CD4-positive, alpha-beta T cell (primary cell): ENCODE data around the gene ANKS3. TPM values are rescaled to one million over a fixed set of nuclear protein-coding genes. Genes with fewer than 3 reads are reported as not detected.

ENCODE experiments used
- ATAC-seq: fragments of 200-7000 bp; cut with Tn5 transposase; one replicate; pipeline ENCODE4 v1.10.0; 2022; ENCODE audit warnings: mild to moderate bottlenecking; ENCODE audit not compliant: poor library complexity
- CTCF ChIA-PET: fragments of 350-600 bp; sonication (Branson Sonifier 250); formaldehyde crosslinking; loops from one replicate; lab custom pipeline; 2021; ENCODE audit warnings: antibody characterized with exemption, inconsistent platforms; lab: Charles Lee
- POLR2A ChIA-PET: fragments of 350-600 bp; sonication (Branson Sonifier 250); formaldehyde crosslinking; loops from one replicate; lab custom pipeline; 2021; ENCODE audit warnings: antibody characterized with exemption, inconsistent platforms; lab: Charles Lee
- DNase-seq, 14 experiments: peaks; one replicate each; pipeline ENCODE4 v3.0.0-alpha.2; 2013 to 2020; ENCODE audit warnings: mixed read lengths in 2 of 14
- H3K27ac ChIP-seq, 2 donors: one replicate each; pipeline versions ENCODE4 v1.5.1 to v1.7.0; 2013; ENCODE audit warnings: low read length in 2 of 2, low read depth in 1 of 2, mild to moderate bottlenecking in 1 of 2
- H3K27me3 ChIP-seq, 2 experiments: 1 replicate in 1 of 2; 2 replicates in 1 of 2; pipeline versions ENCODE4 v1.6.1 to v1.7.0; 2013; ENCODE audit warnings: low read length in 2 of 2, control low read depth in 1 of 2, mild to moderate bottlenecking in 1 of 2, moderate library complexity in 1 of 2; ENCODE audit not compliant: insufficient read depth in 2 of 2, control insufficient read depth in 1 of 2
- H3K36me3 ChIP-seq: one replicate; pipeline ENCODE4 v1.6.1; 2013; ENCODE audit warnings: low read length, control low read depth; ENCODE audit not compliant: insufficient read depth
- H3K4me1 ChIP-seq: one replicate; pipeline ENCODE4 v1.6.1; 2013; ENCODE audit warnings: low read length, control low read depth; ENCODE audit not compliant: insufficient read depth
- H3K4me3 ChIP-seq: one replicate; pipeline ENCODE4 v1.5.1; 2013; ENCODE audit warnings: mild to moderate bottlenecking, low read length, moderate library complexity
- H3K9me3 ChIP-seq, 2 experiments: 1 replicate in 1 of 2; 2 replicates in 1 of 2; pipeline versions ENCODE4 v1.6.1 to v1.7.0; 2013; ENCODE audit warnings: low read length in 2 of 2, mild to moderate bottlenecking in 2 of 2, control low read depth in 1 of 2, moderate library complexity in 1 of 2; ENCODE audit not compliant: control insufficient read depth in 1 of 2, insufficient read depth in 1 of 2
- H3K27ac Mint-ChIP-seq: one replicate; pipeline ENCODE4 v1.8.0; 2020; ENCODE audit warnings: mixed read lengths
- H3K27me3 Mint-ChIP-seq: one replicate; pipeline ENCODE4 v1.8.0; 2021; ENCODE audit warnings: mixed read lengths
- H3K36me3 Mint-ChIP-seq: one replicate; pipeline ENCODE4 v1.8.0; 2021; ENCODE audit warnings: low read depth, mixed read lengths
- H3K4me1 Mint-ChIP-seq: one replicate; pipeline ENCODE4 v1.8.0; 2021; ENCODE audit warnings: low read depth, mixed read lengths
- H3K4me3 Mint-ChIP-seq: one replicate; pipeline ENCODE4 v1.8.0; 2020; ENCODE audit warnings: mild to moderate bottlenecking, mixed read lengths
- H3K9me3 Mint-ChIP-seq: one replicate; pipeline ENCODE4 v1.8.0; 2020; ENCODE audit warnings: mixed read lengths
- intact Hi-C, 2 experiments: fragments of 100-400 bp; cut with DNase I in 1 of 2; cut with micrococcal nuclease in 1 of 2; formaldehyde crosslinking; loops; one replicate each; pipeline versions ENCODE4 v1.15.1 to v1.9.0; 2023 to 2025; cut with DNase I, micrococcal nuclease
- total RNA-seq, 174 experiments: library from RNA in 2 of 174; stranded (reverse) in 2 of 174; gene quantifications; one replicate each; pipeline ENCODE4 v1.2.3 and lab custom pipeline; 2021 to 2026
- TF ChIP-seq, protein P1 (sequence below): fragments of 200-600 bp; IDR thresholded peaks from one replicate; pipeline ENCODE4 v1.8.0; 2022; ENCODE audit warnings: antibody characterized with exemption, mild to moderate bottlenecking

ANKS3 gene
- total RNA-seq, 2 experiments from 2014 or later, result 13.5 TPM

DNA sequence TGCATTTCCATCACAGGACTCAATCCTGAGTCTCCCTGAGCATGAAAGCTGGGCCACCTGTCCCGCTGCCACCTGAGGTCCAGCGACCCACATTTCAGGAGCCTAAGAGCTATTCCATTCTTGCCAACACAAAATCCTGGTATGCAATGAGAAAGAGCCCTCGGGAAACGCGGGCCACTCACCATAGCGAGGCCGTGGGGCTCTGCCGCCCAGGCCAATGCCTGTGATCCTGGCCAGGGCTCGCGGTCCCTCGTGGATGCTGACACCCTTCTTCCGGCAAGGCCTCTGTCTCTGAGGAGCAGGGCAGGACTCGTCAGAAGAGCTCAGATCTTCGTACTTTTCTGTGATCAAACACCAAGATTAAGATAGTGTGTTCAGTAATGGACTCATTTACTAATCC lies 29.2 kb downstream of the ANKS3 start:
- CTCF ChIA-PET, result no interaction called here
- H3K9me3 ChIP-seq, result no peaks in the 10 kb centered on the region
- no peak overlapping the region for H3K4me3 Mint-ChIP-seq
- peaks cover 7% of the 10 kb centered on the region for H3K4me1 ChIP-seq
- no peak for ATAC-seq
- peaks cover 52% of the 10 kb centered on the region for H3K36me3 Mint-ChIP-seq
- no peaks in the 10 kb centered on the region for H3K27me3 ChIP-seq
- TF ChIP-seq, protein P1, sequence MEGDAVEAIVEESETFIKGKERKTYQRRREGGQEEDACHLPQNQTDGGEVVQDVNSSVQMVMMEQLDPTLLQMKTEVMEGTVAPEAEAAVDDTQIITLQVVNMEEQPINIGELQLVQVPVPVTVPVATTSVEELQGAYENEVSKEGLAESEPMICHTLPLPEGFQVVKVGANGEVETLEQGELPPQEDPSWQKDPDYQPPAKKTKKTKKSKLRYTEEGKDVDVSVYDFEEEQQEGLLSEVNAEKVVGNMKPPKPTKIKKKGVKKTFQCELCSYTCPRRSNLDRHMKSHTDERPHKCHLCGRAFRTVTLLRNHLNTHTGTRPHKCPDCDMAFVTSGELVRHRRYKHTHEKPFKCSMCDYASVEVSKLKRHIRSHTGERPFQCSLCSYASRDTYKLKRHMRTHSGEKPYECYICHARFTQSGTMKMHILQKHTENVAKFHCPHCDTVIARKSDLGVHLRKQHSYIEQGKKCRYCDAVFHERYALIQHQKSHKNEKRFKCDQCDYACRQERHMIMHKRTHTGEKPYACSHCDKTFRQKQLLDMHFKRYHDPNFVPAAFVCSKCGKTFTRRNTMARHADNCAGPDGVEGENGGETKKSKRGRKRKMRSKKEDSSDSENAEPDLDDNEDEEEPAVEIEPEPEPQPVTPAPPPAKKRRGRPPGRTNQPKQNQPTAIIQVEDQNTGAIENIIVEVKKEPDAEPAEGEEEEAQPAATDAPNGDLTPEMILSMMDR, result no peak
- no peaks in the 10 kb centered on the region for H3K4me1 Mint-ChIP-seq
- no peak overlapping the region for H3K27ac Mint-ChIP-seq
- H3K9me3 Mint-ChIP-seq, result no peaks in the 10 kb centered on the region
- intact Hi-C loops, result no loop called here
- H3K4me3 ChIP-seq, result no peak overlapping the region
- H3K36me3 ChIP-seq, result peaks cover 48% of the 10 kb centered on the region
- no peak overlapping the region for H3K27ac ChIP-seq
- POLR2A ChIA-PET, result no interaction called here
- H3K27me3 Mint-ChIP-seq, result no peaks in the 10 kb centered on the region
- no peak for DNase-seq

DNA sequence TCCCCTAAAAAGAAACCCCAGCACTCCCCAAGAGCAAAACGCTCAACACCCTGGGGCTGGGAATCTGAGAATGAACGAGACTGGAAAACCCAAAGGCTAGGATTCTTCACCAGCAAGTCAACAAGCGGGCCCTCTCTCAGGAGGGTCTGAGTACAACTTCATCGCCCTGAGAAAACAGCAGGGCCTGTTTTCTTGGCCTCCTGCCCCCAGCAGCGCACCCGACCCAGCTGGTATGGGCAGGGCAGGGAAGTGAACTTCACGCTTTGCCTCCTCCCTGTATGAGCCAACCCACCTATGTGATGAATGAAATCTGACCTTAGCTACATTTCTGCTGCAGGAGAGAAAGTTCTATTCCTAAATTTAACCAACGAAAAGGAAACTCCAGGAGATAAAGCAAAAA lies 29.6 kb downstream of the ANKS3 start:
- intact Hi-C loops, result no loop called here
- H3K36me3 ChIP-seq, result peaks cover 48% of the 10 kb centered on the region
- no peak overlapping the region for H3K4me3 ChIP-seq
- Mint-ChIP-seq H3K27me3 (no peaks in the 10 kb centered on the region), H3K9me3 (no peaks in the 10 kb centered on the region), H3K4me3 (no peak overlapping the region), H3K36me3 (peaks cover 52% of the 10 kb centered on the region), H3K4me1 (no peaks in the 10 kb centered on the region), H3K27ac (no peak overlapping the region)
- ATAC-seq, result no peak
- H3K27ac ChIP-seq, result no peak overlapping the region
- CTCF ChIA-PET, result no interaction called here
- POLR2A ChIA-PET, result no interaction called here
- no peaks in the 10 kb centered on the region for H3K9me3 ChIP-seq
- no peaks in the 10 kb centered on the region for H3K27me3 ChIP-seq
- peaks cover 7% of the 10 kb centered on the region for H3K4me1 ChIP-seq
- TF ChIP-seq, protein P1, result no peak
- DNase-seq, result no peak

DNA sequence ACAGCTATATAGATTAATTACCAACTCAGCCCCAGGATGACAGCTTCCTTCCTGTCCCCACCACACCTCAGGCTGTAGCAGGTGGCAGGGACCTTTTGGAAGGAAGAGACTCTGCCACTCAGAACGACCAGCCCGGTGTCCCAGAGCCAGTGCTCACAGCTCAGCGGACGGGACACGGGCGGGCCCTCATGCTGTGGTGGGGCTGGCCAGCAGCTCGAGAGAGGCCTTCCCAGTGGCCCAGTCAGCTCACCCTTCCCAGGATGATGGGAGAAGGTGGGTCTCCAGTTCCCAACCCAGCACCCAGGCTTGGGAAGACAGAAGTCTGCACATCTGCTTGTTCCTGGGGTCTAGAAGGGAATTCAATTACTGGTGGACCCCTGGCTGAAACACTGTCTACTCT lies 30.2 kb downstream of the ANKS3 start:
- H3K27me3 ChIP-seq, result no peaks in the 10 kb centered on the region
- intact Hi-C loops, result no loop called here
- Mint-ChIP-seq H3K36me3 (peaks cover 55% of the 10 kb centered on the region), H3K9me3 (no peaks in the 10 kb centered on the region), H3K4me3 (no peak overlapping the region), H3K27ac (no peak overlapping the region), H3K4me1 (no peaks in the 10 kb centered on the region), H3K27me3 (no peaks in the 10 kb centered on the region)
- no peak overlapping the region for H3K4me3 ChIP-seq
- H3K9me3 ChIP-seq, result no peaks in the 10 kb centered on the region
- POLR2A ChIA-PET, result interaction anchor here (0.8 kb wide), 1 partner anchor 10 kb away, joined by 4 read pairs; the partner anchor contains the start of gene NUDT16L1
- peak in 1 of 14 experiments; percentile 5 for DNase-seq
- peaks cover 53% of the 10 kb centered on the region for H3K36me3 ChIP-seq
- peaks cover 7% of the 10 kb centered on the region for H3K4me1 ChIP-seq
- H3K27ac ChIP-seq, result no peak overlapping the region
- TF ChIP-seq, protein P1, result no peak
- CTCF ChIA-PET, result no interaction called here
- ATAC-seq, result no peak
